GM18499 (cell line): ENCODE measurements around the gene ATP8B4.

ENCODE experiments used
- ATAC-seq: cut with Tn5 transposase; IDR thresholded peaks from one replicate; pipeline ENCODE4 v1.9.1; 2021; ENCODE audit warnings: moderate number of reproducible peaks; ENCODE audit not compliant: insufficient read depth, unreplicated experiment

Gene ATP8B4

GRCh38 chr15:49904296-49904695, 214.7 kb downstream of the ATP8B4 start:
- ATAC-seq, result no peak

DNA sequence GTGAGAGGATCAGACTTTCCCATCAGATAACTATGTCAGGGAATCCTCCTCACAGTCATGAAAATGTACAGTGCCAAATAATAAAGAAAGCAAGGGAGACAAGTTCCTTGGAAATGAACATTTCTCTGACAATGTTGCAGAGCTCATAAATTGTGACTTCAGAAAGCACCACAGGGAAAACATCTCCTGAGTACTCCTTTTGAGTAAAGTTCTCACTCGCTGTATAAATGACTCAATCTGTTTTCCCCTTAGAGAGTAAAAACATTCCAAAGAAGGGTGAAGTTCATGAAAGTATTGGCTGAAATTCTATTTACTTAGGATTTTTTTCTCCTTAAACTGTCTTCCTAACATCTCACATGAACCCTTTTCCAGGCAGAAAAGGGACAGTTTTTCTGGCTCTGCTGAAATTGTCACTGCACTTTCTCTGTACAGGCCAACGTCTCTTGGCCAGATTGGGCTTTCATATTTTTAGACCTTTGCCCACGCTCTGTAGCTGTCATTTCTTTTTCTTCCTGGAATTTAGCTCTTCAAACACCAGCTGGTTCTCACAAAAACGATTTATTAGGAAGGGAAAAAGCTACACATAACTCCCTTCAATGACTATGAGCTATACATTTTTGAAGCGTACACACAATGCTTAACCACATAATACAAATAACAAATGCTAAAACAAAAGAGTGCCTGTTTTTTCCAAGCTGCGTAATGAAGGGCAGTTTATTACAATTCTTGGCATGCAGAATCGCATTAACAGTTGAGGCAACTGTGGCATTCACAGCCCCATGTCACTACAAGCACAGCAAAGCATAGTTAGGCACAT, 216.1 kb downstream of the ATP8B4 start:
- no peak for ATAC-seq

DNA sequence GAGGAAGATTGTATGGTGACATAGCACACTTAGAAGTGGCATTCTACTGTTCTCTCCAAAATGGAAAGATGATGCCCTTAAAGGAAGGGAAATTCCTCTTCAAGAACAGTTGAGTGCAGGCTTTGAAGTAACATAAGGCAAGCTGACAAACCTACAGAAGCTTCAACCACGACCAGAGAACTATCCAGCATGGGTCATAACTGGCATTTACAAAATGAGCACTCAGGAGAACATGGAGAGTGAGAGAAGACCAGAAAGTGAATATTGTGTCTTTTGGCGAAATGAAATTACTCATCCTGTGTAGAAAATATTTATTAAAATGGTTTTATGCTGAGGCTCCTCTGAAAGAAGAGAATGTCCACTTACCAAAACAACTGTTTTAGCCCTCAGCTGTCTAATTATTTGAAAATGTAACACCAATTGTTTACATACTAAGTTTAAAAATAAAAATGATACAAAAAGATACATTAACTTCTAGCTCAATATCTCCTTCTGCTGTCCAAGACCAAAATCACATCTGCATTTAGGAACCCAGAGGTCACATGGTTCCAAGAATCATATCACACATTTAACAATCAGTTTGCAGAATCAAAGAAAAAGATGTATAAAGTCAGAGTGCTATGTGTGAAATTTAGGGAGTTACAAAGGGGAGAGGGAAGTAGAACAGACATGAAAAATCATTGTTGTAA, 216.9 kb downstream of the ATP8B4 start:
- no peak for ATAC-seq

GRCh38 chr15:49901321-49901720, 217.7 kb downstream of the ATP8B4 start:
- no peak for ATAC-seq

DNA sequence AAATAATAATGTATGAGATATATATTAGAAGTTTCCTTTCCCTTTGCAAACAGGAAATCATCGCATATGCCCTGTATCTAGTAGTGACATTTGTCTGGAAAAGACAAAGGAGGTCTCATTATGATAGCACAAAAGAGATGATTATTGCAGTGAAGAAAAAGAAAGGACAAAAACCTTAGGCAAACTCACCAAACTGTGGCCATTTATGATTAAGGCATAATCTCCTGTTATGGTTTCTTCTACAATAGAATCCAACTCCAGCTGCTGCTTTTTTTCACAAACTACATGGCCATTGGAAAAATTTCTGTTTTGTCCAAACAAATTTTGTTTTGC, 218.2 kb downstream of the ATP8B4 start:
- no peak for ATAC-seq

GRCh38 chr15:49900006-49900902, 218.8 kb downstream of the ATP8B4 start:
- ATAC-seq, result no peak

- no peak for ATAC-seq
These were observed 220.3 kb downstream of the ATP8B4 start for GRCh38 chr15:49898575-49899283.

DNA sequence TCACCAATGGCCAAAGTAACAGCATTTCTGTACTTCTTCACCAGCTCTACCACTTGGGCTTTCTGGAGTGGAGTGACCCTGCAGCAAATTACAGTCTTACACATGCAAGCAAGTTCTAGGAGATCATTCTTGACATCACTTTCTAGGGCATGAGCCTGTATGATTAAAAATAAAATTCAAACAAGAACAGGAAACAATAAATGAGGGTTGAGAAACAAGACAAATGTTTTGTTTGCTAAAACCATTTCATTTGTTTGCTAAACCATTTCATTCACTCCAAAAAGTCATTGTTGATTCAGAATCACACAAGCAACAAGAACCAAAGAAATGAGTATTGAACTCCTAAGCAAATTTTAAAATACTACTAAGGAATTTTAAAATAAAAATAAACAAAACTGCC, 220.9 kb downstream of the ATP8B4 start:
- ATAC-seq, result no peak

DNA sequence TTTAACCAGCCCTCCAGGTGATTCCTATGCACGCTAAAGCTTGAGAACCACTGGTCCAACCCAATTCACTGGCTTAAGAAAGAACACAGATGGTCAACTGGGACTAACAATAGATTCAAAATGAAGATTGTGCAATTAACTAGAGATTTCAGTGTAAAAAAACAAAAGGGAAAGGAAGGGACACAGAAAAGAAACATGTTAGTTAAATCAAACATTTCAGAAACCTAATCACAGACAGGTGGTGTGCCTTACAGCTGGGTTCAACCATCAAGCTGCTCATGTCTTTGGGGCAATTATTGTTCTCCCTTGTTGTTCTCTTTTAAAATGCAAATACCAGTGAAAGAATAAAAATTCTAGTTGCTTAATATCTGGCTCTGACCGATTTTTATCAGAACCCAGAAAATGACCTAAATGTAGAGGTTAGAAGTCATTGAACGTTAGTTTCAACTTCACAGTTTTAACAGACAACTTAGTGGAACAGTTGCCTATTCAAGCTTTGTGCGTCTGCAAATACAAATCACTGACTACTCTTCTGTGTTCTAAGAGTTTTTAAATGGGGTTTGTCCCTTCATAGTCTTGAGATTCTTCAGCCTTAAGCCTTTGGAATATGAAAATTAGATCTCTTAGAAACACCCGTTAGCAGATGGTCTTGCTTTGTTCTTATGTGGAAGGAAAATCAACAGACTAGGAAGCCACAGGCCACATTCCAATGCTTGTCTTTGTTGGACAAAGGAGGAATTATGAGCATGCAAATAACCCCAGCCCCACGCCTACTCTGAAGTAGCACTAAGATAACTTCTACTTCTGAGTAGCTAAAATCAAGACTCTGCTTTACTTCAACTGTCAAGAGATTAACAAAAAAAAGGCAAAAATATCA, 223.4 kb downstream of the ATP8B4 start:
- no peak for ATAC-seq

DNA sequence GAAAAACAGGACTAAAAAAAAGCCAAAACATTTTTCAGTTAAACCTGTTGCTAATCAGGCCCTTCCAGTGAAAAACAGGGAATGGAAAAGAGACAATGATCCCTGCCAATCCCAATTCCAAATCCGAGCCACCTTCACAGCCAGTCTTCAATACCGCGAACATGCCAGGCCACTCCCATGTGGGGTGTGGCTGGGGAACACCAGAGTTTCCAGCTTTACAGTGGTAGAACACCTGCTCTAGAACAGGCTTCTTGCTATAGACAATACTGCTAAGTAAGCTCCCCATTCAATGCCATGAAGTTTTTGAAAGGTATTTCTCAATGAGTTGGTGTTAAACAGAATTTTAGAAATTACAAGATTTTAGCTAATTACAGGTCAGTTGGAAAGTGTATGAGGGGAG, 228.3 kb downstream of the ATP8B4 start:
- no peak for ATAC-seq

DNA sequence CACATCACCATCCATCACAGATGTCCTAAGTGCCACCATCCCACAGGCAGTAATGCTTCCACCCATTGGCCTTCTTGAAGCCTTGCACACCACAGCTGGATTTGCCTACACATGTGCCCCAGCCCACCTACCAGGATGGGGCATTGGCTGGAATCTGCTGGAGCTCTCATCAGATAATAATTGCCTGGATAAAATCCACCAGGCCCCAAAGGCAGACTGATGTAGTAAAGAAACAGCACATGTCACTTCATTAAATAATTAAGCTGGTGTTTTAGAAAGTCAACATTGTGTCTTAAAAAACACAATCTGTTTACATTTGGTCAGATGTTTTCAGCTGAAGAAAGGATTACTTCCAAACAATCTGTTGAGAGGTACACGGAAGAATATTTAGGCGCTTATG, 229.5 kb downstream of the ATP8B4 start:
- ATAC-seq, result no peak

GRCh38 chr15:49888734-49889133, 230.3 kb downstream of the ATP8B4 start:
- no peak for ATAC-seq

DNA sequence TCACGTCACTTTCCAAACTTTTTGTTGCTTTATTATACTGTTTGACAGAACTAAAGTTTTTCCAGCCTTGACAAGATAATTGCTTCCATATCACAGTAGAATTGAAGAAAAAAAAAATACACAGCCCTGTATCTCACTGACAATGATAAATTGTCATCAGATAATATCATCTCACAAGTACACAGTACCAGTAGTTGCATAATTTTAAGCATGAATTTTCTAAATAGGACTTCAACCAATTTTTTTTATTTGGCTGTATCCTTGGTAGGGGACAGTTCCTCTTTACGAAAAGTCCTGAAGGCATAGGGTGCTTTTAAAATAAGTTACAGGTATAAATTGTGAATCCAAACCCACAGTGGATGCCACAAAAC, 230.7 kb downstream of the ATP8B4 start:
- no peak for ATAC-seq

DNA sequence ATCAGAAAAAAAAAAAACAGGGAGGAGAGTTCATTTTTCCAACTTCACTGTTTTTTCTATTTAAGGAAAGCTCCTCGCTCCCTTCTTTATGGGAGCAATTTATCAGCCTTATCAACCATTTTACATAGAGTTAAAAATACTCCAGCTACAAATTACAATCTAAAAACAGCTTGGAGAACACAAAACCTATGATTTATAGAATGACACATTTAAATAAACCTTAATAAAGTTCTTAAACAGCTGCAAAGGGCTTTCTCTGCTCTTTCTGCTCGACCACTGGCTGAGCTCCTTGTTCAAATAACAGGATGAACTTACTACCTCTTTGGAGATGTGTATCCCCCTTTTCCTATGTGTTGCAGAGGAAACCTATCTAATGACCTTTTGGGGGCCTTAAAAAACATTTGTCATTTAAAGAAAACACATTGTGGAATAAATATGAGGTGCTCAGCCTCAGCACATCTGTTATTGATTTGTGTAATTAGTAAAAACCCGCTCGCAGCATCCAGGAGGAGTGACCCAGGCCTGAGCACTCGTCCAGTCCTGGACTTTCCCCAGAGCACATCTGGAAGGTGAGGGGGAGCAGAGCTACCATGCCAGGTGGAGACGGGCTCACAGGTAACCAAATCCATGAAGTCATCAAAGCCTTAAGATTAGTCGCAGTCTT, 231.2 kb downstream of the ATP8B4 start:
- ATAC-seq, result no peak

DNA sequence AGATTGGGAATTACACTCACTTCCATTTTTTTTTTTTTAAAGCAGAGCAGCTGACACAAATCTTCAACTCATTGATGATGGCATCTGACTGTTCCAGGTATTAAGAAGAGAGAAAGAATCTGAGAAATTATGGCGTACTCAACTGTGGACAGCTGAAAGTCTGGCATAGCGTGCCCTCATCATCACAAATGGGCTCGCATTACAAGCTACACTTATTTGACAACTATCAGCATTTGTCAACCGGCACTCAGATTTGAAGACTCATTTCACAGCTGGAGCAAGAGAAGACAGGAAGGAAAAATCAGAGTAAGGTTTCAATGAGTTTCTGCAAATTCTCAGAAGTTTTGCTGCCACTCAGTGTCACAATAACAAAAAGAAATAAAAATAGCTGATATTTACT, 235.9 kb downstream of the ATP8B4 start:
- no peak for ATAC-seq

GRCh38 chr15:49881866-49882265, 237.2 kb downstream of the ATP8B4 start:
- ATAC-seq, result no peak

- ATAC-seq, result no peak
These were observed 237.6 kb downstream of the ATP8B4 start for GRCh38 chr15:49881433-49881832.

DNA sequence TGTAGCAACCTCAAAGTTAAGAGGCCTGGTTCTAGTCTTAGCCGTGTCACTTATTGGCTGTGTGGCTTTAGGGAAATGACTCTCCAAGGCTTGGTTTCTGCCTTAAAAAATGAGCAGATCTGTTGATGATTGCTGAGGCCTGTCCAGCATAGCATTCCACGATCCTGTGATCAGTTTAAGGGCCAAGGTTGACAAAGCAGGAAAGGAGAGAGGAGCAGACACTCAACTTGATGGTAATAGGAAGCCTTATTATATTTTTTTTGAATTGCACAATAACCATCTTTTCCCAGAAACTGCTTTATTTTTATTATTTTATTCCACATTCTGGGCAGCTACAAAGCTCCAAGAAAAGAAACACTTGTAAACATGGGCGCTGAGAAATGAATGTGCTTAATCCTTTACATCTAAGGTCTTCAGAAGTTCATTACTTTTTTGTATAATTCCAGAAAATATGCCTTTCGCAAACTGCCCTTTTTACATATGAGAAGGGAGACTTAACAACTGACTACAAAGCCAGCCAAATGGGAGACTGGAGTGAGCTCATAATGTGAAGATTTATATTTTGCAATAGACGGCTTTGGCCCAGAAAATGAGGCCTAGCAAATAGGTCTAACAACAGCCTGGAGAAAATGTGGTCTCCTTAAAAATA, 241.0 kb downstream of the ATP8B4 start:
- no peak for ATAC-seq
